ENCODE data around the gene PRR5L. TPM values are rescaled to one million over a fixed set of nuclear protein-coding genes. Genes with fewer than 3 reads are reported as not detected.

Gene PRR5L
- total RNA-seq, 2 experiments from 2014 or later, result 7.0 to 8.1 TPM

GRCh38 chr11:36419791-36420424, 123.8 kb downstream of the PRR5L start:
- H3K27ac Mint-ChIP-seq, result no peak overlapping the region
- no peak for DNase-seq
- H3K4me1 Mint-ChIP-seq (ENCODE audit: low read depth), result peaks cover 40% of the 10 kb centered on the region

GRCh38 chr11:36421546-36422155, 125.6 kb downstream of the PRR5L start:
- POLR2A ChIA-PET, result interaction anchor here (0.8 to 2.6 kb wide), 4 partner anchors 11 to 40 kb away, joined by 3 to 14 read pairs (median 4); no protein-coding TSS in a partner anchor
- no peak for TF ChIP-seq CTCF (IDR thresholded peaks at IDR 0.05)
- Mint-ChIP-seq H3K27me3 (peaks cover 3% of the 10 kb centered on the region), H3K4me1 (ENCODE audit: low read depth) (peaks cover 38% of the 10 kb centered on the region), H3K4me3 (peak overlapping the region; percentile 28), H3K9me3 (no peaks in the 10 kb centered on the region), H3K36me3 (ENCODE audit: low read depth) (peaks cover 3% of the 10 kb centered on the region), H3K27ac (peak overlapping the region; percentile 83)
- intact Hi-C loops (cut with micrococcal nuclease), result loop anchor here (5.0 kb wide), 1 partner anchor 34 kb away; no protein-coding TSS in a partner anchor
- no peak for ATAC-seq
- no peak for DNase-seq
- CTCF ChIA-PET, result interaction anchor here (1.2 to 1.6 kb wide), 4 partner anchors 10 to 129 kb away, joined by 3 to 5 read pairs (median 4); no protein-coding TSS in a partner anchor

More at GRCh38 chr11:36419791-36420424, 123.8 kb downstream of the PRR5L start:
- H3K36me3 Mint-ChIP-seq (ENCODE audit: low read depth), result peaks cover 5% of the 10 kb centered on the region
- CTCF ChIA-PET, result interaction anchor here (1.2 to 1.6 kb wide), 4 partner anchors 9 to 127 kb away, joined by 3 to 5 read pairs (median 4); no protein-coding TSS in a partner anchor
- H3K4me3 Mint-ChIP-seq, result no peak overlapping the region
- TF ChIP-seq CTCF (IDR thresholded peaks at IDR 0.05), result no peak
- POLR2A ChIA-PET, result interaction anchor here (0.7 to 2.6 kb wide), 4 partner anchors 9 to 44 kb away, joined by 3 to 14 read pairs (median 4); no protein-coding TSS in a partner anchor
- peaks cover 3% of the 10 kb centered on the region for H3K27me3 Mint-ChIP-seq
- intact Hi-C loops (cut with micrococcal nuclease), result loop anchor here (5.0 kb wide), 1 partner anchor 33 kb away; no protein-coding TSS in a partner anchor
- no peaks in the 10 kb centered on the region for H3K9me3 Mint-ChIP-seq
- no peak for ATAC-seq

GRCh38 chr11:36425561-36426081, 129.5 kb downstream of the PRR5L start:
- intact Hi-C loops (cut with micrococcal nuclease), result no loop called here
- Mint-ChIP-seq H3K4me3 (no peak overlapping the region), H3K27me3 (no peaks in the 10 kb centered on the region), H3K36me3 (ENCODE audit: low read depth) (no peaks in the 10 kb centered on the region), H3K27ac (no peak overlapping the region), H3K4me1 (ENCODE audit: low read depth) (peaks cover 19% of the 10 kb centered on the region), H3K9me3 (no peaks in the 10 kb centered on the region)
- no peak for DNase-seq
- TF ChIP-seq CTCF (IDR thresholded peaks at IDR 0.05), result no peak
- no peak for ATAC-seq
- POLR2A ChIA-PET, result no interaction called here
- CTCF ChIA-PET, result no interaction called here

- Mint-ChIP-seq H3K4me3 (no peak overlapping the region), H3K9me3 (no peaks in the 10 kb centered on the region), H3K4me1 (ENCODE audit: low read depth) (peaks cover 14% of the 10 kb centered on the region), H3K27ac (peak overlapping the region; percentile 17), H3K27me3 (no peaks in the 10 kb centered on the region), H3K36me3 (ENCODE audit: low read depth) (no peaks in the 10 kb centered on the region)
- ChIA-PET CTCF (no interaction called here), POLR2A (no interaction called here)
- TF ChIP-seq CTCF (IDR thresholded peaks at IDR 0.05), result no peak
- intact Hi-C loops (cut with micrococcal nuclease), result no loop called here
- DNase-seq (no peak), ATAC-seq (no peak)
These were observed 130.2 kb downstream of the PRR5L start for GRCh38 chr11:36426226-36426848.

Measured in activated CD8-positive, alpha-beta T cell treated with anti-CD3 and anti-CD28 coated beads for 36 hours (primary cell).